Measurements from ENCODE around the gene SMARCD3. TPM values are rescaled to one million over a fixed set of nuclear protein-coding genes. Genes with fewer than 3 reads are reported as not detected.
A peak's percentile ranks its signal among the peaks of the same experiment; 100 is the strongest.

Gene SMARCD3
- polyA plus RNA-seq, 3 donors = 52.6 to 58.6 (median 54.5) TPM

- DNase-seq (ENCODE audit: low read depth in 3 of 3, low spot score in 2 of 3) = no peak
Observed at GRCh38 chr7:151215396-151215795, 33.1 kb downstream of the SMARCD3 start.

GRCh38 chr7:151213826-151214225, 34.7 kb downstream of the SMARCD3 start:
- DNase-seq (ENCODE audit: low read depth in 3 of 3, low spot score in 2 of 3) = no peak

GRCh38 chr7:151212626-151213025, 35.9 kb downstream of the SMARCD3 start:
- no peak for DNase-seq (ENCODE audit: low read depth in 3 of 3, low spot score in 2 of 3)

GRCh38 chr7:151211155-151211772, 37.2 kb downstream of the SMARCD3 start:
- DNase-seq (ENCODE audit: low read depth in 3 of 3, low spot score in 2 of 3) = no peak

GRCh38 chr7:151210087-151210854, 38.2 kb downstream of the SMARCD3 start, which contains the start of gene H2BK1:
TSS of gene H2BK1 (minus strand) at chr7:151210488. CDS start at chr7:151210318, 170 bp downstream.
- no peak for DNase-seq (ENCODE audit: low read depth in 3 of 3, low spot score in 2 of 3)

- no peak for DNase-seq (ENCODE audit: low read depth in 3 of 3, low spot score in 2 of 3)
Observed at GRCh38 chr7:151209588-151209987, 38.9 kb downstream of the SMARCD3 start.

GRCh38 chr7:151208253-151208862, 40.1 kb downstream of the SMARCD3 start:
- no peak for DNase-seq (ENCODE audit: low read depth in 3 of 3, low spot score in 2 of 3)

GRCh38 chr7:151207804-151208203, 40.7 kb downstream of the SMARCD3 start:
- DNase-seq (ENCODE audit: low read depth in 3 of 3, low spot score in 2 of 3) = no peak

GRCh38 chr7:151207315-151207714, 41.2 kb downstream of the SMARCD3 start:
- DNase-seq (ENCODE audit: low read depth in 3 of 3, low spot score in 2 of 3) = no peak

GRCh38 chr7:151206914-151207313, 41.6 kb downstream of the SMARCD3 start:
- DNase-seq (ENCODE audit: low read depth in 3 of 3, low spot score in 2 of 3) = no peak

- DNase-seq (ENCODE audit: low read depth in 3 of 3, low spot score in 2 of 3) = no peak
Observed at GRCh38 chr7:151205730-151206129, 42.8 kb downstream of the SMARCD3 start.

- no peak for DNase-seq (ENCODE audit: low read depth in 3 of 3, low spot score in 2 of 3)
Observed at GRCh38 chr7:151204383-151205032, 44.0 kb downstream of the SMARCD3 start.

- no peak for DNase-seq (ENCODE audit: low read depth in 3 of 3, low spot score in 2 of 3)
Observed at GRCh38 chr7:151202836-151203235, 45.7 kb downstream of the SMARCD3 start.

- DNase-seq (ENCODE audit: low read depth in 3 of 3, low spot score in 2 of 3) = no peak
Observed at GRCh38 chr7:151201751-151202150, 46.7 kb downstream of the SMARCD3 start.

- DNase-seq (ENCODE audit: low read depth in 3 of 3, low spot score in 2 of 3) = no peak
Observed at GRCh38 chr7:151201344-151201743, 47.1 kb downstream of the SMARCD3 start.

GRCh38 chr7:151198945-151199848, 49.3 kb downstream of the SMARCD3 start:
- peak in 1 of 3 donors; percentile 18 for DNase-seq (ENCODE audit: low read depth in 3 of 3, low spot score in 2 of 3)

GRCh38 chr7:151197932-151198331, 50.6 kb downstream of the SMARCD3 start:
- DNase-seq (ENCODE audit: low read depth in 3 of 3, low spot score in 2 of 3) = no peak

- DNase-seq (ENCODE audit: low read depth in 3 of 3, low spot score in 2 of 3) = no peak
Observed at GRCh38 chr7:151195616-151196450, 52.7 kb downstream of the SMARCD3 start.

- DNase-seq (ENCODE audit: low read depth in 3 of 3, low spot score in 2 of 3) = no peak
Observed at GRCh38 chr7:151194188-151194587, 54.3 kb downstream of the SMARCD3 start.

All from right renal cortex interstitium (tissue), 3 donors.